ENCODE data around the gene DLL4. TPM values are rescaled to one million over a fixed set of nuclear protein-coding genes. Genes with fewer than 3 reads are reported as not detected.

Gene DLL4
- total RNA-seq, 2 experiments from 2014 or later, result 0.15 to 0.19 TPM

DNA sequence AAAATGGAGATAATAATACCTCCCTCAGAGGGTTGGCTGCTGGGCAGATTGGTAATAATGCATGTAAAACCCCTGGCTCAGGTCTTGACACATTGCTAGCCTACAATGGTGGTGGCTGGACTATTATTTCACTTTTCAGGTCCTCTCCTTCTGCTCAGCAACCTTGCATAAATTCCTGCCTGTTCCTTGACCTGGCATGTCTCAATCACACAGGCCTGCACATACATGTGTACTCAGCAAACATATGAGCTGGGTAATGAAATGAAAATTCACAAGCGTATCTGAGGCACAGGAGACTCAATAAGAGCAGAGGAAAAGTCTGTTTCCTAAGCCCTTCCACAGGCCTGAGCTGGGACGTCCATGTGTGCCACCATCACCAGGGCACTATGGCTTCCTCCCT is 17.4 kb upstream of the DLL4 start:
- H3K9me3 ChIP-seq (ENCODE audit: low read length), result no peaks in the 10 kb centered on the region
- no peaks in the 10 kb centered on the region for H4K20me1 ChIP-seq (ENCODE audit: insufficient read depth, low read length)
- BruUV-seq (replicated peaks), result no TSS peak
- H3K4me3 ChIP-seq (ENCODE audit: low read depth, low read length, poor library complexity, severe bottlenecking), result no peak overlapping the region
- TF ChIP-seq CTCF (conservative IDR thresholded peaks at IDR 0.05; ENCODE audit: low read length), result no peak
- no peak for TF ChIP-seq EZH2phosphoT487 (IDR thresholded peaks at IDR 0.05; ENCODE audit: borderline replicate concordance, low read depth, low read length)
- POLR2A ChIA-PET, result interaction anchor here (0.6 to 1.6 kb wide), 3 partner anchors 9 to 41 kb away, joined by 3 read pairs; partner anchors contain the start of gene CHAC1
- H3K79me2 ChIP-seq (ENCODE audit: insufficient read depth, low read depth, low read length), result no peaks in the 10 kb centered on the region
- CTCF ChIA-PET (ENCODE audit: unreplicated experiment), result interaction anchor here (1.0 to 1.1 kb wide), 2 partner anchors 54 to 113 kb away, joined by 3 read pairs; no protein-coding TSS in a partner anchor
- no peak overlapping the region for H3K27ac ChIP-seq (ENCODE audit: low read depth, low read length, poor library complexity, severe bottlenecking)
- no peak overlapping the region for H3K4me2 ChIP-seq (ENCODE audit: low read length)
- no peak overlapping the region for H2AFZ ChIP-seq (ENCODE audit: low read length)
- intact Hi-C loops (cut with micrococcal nuclease; ENCODE audit: unreplicated experiment), result no loop called here
- no peaks in the 10 kb centered on the region for H3K9me2 ChIP-seq (ENCODE audit: insufficient read depth, low read length)
- H3K4me1 ChIP-seq (ENCODE audit: insufficient read depth, low read length, poor library complexity, severe bottlenecking), result peaks cover 23% of the 10 kb centered on the region
- no peaks in the 10 kb centered on the region for H3K36me3 ChIP-seq (ENCODE audit: insufficient read depth, low read length)
- no peak for DNase-seq (ENCODE audit: low spot score)

- ChIA-PET CTCF (ENCODE audit: unreplicated experiment) (interaction anchor here (1.1 kb wide), 1 partner anchor 55 kb away, joined by 3 read pairs; no protein-coding TSS in a partner anchor), POLR2A (interaction anchor here (0.6 to 1.6 kb wide), 2 partner anchors 18 to 40 kb away, joined by 3 read pairs; partner anchors contain the start of gene CHAC1)
- no peak for TF ChIP-seq EZH2phosphoT487 (IDR thresholded peaks at IDR 0.05; ENCODE audit: borderline replicate concordance, low read depth, low read length)
- no peak for TF ChIP-seq CTCF (conservative IDR thresholded peaks at IDR 0.05; ENCODE audit: low read length)
- no peaks in the 10 kb centered on the region for H3K9me3 ChIP-seq (ENCODE audit: low read length)
- BruUV-seq (replicated peaks), result no TSS peak
- no peaks in the 10 kb centered on the region for H3K9me2 ChIP-seq (ENCODE audit: insufficient read depth, low read length)
- H4K20me1 ChIP-seq (ENCODE audit: insufficient read depth, low read length), result no peaks in the 10 kb centered on the region
- H3K4me1 ChIP-seq (ENCODE audit: insufficient read depth, low read length, poor library complexity, severe bottlenecking), result peaks cover 15% of the 10 kb centered on the region
- intact Hi-C loops (cut with micrococcal nuclease; ENCODE audit: unreplicated experiment), result no loop called here
- no peak overlapping the region for H3K4me2 ChIP-seq (ENCODE audit: low read length)
- no peak for DNase-seq (ENCODE audit: low spot score)
- H3K4me3 ChIP-seq (ENCODE audit: low read depth, low read length, poor library complexity, severe bottlenecking), result no peak overlapping the region
- H2AFZ ChIP-seq (ENCODE audit: low read length), result no peak overlapping the region
- H3K36me3 ChIP-seq (ENCODE audit: insufficient read depth, low read length), result no peaks in the 10 kb centered on the region
- no peak overlapping the region for H3K27ac ChIP-seq (ENCODE audit: low read depth, low read length, poor library complexity, severe bottlenecking)
- no peaks in the 10 kb centered on the region for H3K79me2 ChIP-seq (ENCODE audit: insufficient read depth, low read depth, low read length)
These were observed 16.7 kb upstream of the DLL4 start for GRCh38 chr15:40912478-40912877.

DNA sequence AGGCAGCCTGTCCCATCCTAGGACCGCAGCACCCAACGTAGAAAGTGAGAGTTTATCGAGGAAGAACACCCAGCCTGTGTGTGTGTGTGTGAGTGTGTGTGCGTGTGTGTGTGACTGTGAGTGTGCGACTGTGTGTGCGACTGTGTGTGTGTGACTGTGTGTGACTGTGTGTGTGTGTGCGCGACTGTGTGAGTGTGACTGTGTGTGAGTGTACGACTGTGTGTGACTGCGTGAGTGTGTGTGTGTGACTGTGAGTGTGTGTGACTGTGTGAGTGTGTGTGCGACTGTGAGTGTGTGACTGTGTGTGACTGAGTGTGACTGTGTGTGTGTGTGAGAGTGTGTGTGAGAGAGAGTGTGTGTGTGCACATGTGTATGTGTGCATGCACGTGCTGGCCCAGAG is 15.1 kb upstream of the DLL4 start:
- DNase-seq (ENCODE audit: low spot score), result no peak
- BruUV-seq (replicated peaks), result no TSS peak
- ChIA-PET CTCF (ENCODE audit: unreplicated experiment) (no interaction called here), POLR2A (no interaction called here)
- no peak overlapping the region for H3K27ac ChIP-seq (ENCODE audit: low read depth, low read length, poor library complexity, severe bottlenecking)
- no peaks in the 10 kb centered on the region for H4K20me1 ChIP-seq (ENCODE audit: insufficient read depth, low read length)
- peaks cover 8% of the 10 kb centered on the region for H3K4me1 ChIP-seq (ENCODE audit: insufficient read depth, low read length, poor library complexity, severe bottlenecking)
- no peaks in the 10 kb centered on the region for H3K9me2 ChIP-seq (ENCODE audit: insufficient read depth, low read length)
- no peaks in the 10 kb centered on the region for H3K79me2 ChIP-seq (ENCODE audit: insufficient read depth, low read depth, low read length)
- H3K4me2 ChIP-seq (ENCODE audit: low read length), result no peak overlapping the region
- no peaks in the 10 kb centered on the region for H3K9me3 ChIP-seq (ENCODE audit: low read length)
- TF ChIP-seq CTCF (conservative IDR thresholded peaks at IDR 0.05; ENCODE audit: low read length) (no peak), EZH2phosphoT487 (IDR thresholded peaks at IDR 0.05; ENCODE audit: borderline replicate concordance, low read depth, low read length) (no peak)
- H3K4me3 ChIP-seq (ENCODE audit: low read depth, low read length, poor library complexity, severe bottlenecking), result no peak overlapping the region
- intact Hi-C loops (cut with micrococcal nuclease; ENCODE audit: unreplicated experiment), result no loop called here
- no peaks in the 10 kb centered on the region for H3K36me3 ChIP-seq (ENCODE audit: insufficient read depth, low read length)
- H2AFZ ChIP-seq (ENCODE audit: low read length), result no peak overlapping the region
